Measurements from ENCODE around the gene ISYNA1.

- no peak for TF ChIP-seq CTCF (IDR thresholded peaks at IDR 0.05; ENCODE audit: insufficient read depth, low read depth, low read length)
- TF ChIP-seq EZH2 (IDR thresholded peaks at IDR 0.05; ENCODE audit: insufficient read depth, low read length) = no peak
These were observed at the start of gene ISYNA1 for GRCh38 chr19:18437491-18438330.

Data from astrocyte (in vitro differentiated cells and primary cell).